Glomerular visceral epithelial cell (primary cell): Measurements from ENCODE around the gene NAV2.
"Not testable (repeated sequence)": the region's sequence is repeated elsewhere in the genome, so short reads cannot be mapped to it uniquely, and the experiment has no call there.

Source experiments
- DNase-seq: peaks from one replicate; pipeline ENCODE4 v3.0.0-alpha.2; 2016; ENCODE audit errors: extremely low spot score

The NAV2 gene

DNA sequence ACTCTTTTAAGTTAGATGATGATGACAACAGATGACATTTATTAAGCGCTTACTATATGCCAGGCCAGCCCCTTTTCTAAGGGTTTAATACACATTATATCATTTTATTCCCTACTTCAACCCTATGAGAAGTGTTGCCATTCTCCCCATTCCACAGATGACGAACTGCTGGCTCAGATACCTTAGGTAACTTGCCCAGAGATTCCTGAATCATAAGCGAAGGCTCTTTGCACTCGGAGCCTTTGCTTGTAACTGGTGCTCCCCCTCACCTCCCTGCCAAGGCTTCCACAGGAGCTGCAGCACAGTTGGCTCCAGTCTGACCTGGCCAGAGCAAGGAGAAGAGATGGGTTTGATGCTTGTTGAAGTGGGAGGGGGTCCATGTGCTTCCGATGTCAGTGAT, 404.7 kb downstream of the NAV2 start:
- DNase-seq: no peak

DNA sequence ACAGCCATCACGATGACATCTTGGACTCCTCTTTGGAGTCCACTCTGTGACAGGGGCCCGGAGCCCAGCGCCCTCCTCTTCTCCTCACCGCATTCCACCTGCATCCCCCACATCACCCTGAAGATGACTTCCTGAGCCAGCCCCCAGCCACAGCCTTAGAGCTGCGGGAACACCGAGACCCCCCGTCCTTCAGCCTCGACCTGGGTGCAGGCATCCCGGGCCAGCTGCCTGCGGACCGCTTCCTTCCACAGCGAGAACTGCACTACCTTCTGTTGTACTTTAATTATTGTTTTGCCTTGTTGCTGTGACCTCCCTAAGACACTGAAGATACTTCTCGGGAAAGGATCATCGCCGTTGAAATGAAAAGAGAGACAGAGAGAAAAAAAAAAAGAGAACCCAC, 405.6 kb downstream of the NAV2 start:
- no peak for DNase-seq

DNA sequence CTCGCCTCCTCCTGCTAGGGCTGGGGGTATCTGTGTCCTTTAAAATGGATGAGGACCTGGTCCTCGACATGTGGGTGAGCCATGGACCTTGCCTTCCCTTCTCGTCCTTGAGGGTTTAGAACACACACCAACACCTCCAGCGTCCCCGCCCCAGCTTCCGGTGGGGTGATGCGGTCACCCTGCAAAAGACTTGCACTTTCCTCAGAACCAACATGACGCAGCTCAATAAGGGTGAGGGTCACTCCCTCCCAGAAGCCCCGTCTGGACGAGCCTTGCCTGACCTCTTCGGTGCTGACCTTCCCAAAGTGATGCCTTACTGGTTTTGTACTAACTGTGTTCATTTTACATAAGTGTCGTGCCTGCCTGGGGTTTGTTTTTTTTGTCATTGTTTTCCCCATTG, 406.7 kb downstream of the NAV2 start:
- DNase-seq: no peak

DNA sequence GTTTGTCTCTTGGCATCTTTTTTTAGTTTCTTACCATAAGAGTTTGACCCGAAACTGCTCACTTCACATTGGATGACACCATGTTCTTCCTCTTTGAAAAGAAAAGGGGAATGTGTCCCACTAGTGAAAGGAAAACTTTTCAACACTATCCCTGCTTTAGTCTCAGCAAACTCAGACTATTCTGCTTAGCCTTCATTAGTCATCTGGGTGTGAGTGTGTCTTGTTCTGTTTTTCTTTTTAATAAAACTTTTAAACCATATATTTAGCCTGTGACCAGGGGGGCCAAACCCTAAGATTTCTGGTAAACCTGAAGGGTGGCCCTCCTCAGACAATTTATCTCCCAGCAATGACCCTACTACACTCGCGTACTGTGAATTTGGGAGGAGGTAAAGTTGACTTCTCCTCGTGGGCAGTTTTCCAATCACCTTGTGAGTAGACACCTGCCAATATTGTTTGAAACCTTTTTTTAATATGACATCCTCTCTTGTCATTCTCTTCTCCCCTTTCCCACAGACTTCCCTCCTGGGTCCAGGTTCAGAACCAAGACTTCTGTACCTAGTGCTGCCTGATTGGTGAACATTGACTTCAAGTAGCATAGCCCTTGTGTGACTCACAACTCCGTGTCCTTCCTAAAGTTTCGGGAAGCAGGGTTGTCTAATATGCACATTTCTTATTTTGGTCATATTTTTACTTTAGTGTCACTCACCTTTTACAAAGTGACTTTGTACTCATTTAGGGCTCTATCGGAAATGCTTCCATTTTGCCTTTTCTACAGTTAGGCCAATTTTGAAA, 407.7 kb downstream of the NAV2 start:
- DNase-seq: no peak

DNA sequence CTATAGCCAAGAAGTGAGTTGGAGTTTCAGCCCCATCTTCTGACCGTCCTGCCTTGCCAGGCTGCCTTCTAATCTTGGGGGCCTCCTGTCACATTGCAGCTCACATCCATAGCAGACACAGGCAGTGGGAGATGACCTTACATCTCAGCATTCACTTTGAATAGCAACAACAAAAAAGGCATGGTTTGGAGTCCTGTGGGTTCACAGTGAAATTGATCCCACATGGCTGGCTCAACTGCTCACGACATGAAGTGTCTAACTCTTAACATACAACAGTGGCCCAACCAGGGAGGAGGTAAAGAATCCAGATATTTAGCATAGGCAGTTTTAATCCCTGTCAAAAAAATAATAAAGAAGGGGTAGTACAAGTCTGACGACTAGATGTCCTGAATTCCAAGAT, 409.5 kb downstream of the NAV2 start:
- no peak for DNase-seq

DNA sequence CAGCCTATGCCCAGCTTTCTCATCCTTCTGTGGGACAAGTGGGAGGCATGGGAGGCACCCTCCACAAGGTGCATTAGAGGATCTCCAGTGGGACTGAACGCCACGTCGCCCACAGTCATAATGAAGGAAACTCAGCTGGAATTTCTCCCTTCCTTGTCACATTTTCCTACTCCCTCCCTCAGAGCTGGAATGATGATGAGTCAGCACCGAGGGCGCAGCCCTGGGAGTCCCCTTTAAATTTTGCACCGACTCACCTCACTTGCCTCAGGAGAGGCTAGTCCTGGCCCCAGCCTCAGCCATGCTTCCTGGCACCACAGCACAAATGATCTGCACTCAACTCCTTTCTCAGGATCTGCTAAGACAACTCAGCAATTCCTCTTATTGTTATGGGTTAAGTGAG, 413.3 kb downstream of the NAV2 start:
- DNase-seq: peak; percentile 67

DNA sequence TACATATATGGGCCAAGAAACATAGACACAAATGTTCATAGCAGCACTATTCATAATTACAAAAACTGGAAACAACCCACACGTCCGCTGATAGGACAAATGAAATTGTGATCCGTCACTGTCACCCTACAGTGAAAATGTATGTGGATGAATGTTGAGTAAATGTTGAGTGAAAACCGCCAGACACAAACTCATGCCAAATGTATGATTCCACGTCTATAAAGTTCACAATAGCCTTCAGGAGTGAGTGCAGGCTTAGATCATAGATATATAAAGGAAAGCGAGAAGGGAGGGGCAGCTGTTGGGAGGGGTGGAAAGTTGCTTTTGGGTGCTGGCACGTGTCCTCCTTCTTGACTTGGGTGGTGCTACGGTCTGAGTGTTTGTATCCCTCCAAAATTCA, 414.1 kb downstream of the NAV2 start:
- no peak for DNase-seq

DNA sequence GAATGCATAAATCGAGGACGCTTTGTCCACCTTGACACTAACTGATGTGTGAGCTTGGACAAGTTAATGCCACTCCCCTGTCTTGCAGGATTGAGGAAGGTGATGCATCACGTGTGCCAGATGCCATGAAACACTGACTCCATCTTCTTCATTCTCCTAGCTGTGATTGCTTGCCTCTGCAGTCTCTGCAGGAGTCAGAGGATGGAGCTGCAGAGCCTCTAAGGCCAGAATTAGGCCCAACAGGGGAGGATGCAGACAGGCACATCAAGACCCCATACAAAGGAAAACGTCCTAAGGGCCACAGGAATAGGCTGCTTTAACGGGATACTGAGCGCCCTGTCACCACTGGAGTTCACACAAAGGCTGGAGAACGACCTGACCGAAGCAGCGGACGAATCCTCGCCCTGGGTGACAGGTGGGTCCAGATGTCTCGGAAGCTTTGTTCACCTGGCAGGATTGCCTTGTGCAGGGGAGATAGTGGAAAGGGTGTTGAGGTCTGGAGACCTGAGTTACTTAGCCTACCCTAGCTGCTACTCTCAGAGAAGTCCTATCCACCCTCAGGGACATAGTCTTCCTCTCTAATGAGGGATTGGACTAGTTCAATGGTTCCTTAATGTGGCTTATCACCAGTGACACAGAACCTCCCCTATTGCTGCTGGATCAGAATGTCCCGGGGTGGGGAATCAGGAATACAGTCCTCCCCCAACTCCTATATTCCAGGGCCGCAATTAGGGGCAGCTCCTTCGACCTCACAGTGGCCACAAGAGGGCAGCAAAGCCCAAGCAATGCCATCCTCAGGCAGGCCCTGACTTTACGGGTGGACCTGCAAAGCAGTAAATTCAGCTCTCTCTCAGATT, 415.3 kb downstream of the NAV2 start:
- peak; percentile 65 for DNase-seq

DNA sequence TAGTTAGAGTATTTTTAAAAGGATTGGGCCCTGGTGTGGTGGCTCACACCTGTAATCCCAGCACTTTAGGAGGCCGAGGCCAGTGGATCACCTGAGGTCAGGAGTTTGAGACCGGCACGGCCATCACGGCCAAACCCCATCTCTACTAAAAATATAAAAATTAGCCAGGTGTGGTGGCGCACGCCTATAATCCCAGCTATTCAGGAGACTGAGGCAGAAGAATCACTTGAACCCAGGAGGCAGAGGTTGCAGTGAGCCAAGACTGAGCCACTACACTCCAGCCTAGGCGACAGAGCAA, 415.8 kb downstream of the NAV2 start:
- DNase-seq: not testable (repeated sequence)

DNA sequence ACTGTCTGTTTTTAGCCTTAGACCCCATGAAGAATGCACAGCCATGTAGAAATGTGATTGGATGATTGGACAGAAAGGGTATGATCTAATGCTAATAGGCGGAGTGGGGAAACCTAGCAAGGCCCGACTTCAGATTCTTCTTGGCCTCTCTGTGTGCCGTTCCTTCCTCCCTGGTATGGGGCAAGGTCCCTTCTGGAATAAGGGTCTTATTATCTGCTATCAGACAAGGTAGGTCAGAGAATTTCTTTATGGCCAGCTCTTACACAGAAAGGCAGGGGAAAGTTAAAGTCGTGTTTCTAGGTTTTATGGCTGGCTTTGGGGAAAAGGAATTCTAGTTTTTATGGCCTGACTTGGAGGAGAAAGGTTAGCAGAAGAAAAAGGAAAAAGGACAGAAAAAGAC, 417.0 kb downstream of the NAV2 start:
- DNase-seq: no peak

DNA sequence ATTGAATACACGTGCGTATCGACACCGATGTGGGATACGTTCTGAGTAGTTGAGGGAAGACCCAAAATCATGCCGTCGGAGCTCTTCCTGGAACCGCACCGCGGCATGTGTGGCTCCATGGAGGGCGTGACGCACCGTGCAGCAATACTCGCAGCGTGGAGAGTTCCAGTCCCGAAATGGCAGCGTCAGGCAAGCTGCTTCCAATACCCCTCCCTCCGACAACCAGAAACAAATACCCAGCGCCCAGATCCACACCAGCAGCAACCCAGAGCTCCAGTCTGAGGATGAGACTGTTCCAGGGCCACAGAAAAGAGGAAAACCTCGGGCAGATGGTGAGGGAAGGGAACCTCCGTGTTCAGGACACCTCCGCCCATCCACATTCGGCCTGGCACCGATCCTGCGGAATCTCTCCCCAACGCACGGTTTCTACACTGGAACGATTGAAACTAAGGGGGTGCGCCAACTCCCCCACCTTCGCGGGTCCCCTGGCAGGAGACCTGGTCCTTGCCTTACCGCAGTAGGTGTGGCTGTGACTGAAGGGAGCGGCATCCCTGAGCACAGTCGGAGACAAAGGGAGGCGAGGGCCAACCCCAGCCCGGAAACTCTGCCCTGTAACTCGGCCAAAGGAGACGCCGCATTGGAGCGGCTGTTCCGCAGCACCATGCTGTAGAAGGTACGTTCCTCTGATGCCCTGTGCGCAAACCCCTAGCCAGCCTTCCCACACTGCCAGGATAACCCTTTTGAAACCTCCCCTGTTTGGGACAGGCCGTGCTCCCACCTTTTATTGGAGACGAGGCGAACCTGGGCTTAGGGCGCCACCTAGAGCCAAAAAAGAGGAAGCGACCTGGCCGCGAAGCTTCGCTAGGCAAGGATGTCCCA, 419.4 kb downstream of the NAV2 start:
- peak; percentile 69 for DNase-seq

DNA sequence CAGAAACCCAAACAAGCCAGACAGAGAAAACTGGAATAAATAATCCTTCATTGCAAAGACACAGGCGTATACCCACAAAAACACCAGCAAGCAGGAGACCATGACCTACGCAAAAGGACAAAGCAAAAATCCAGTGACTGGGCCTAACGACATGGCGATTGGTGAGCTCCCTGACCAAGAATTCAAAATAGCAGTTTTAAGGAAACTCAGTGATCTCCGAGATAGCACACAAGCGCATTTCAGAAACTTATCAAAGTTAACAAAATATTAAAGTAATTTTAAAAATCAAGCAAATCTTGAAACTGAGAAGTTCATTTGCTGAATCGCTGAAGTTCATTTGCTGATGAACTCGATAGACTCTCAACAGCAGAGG, 420.0 kb downstream of the NAV2 start:
- no peak for DNase-seq

DNA sequence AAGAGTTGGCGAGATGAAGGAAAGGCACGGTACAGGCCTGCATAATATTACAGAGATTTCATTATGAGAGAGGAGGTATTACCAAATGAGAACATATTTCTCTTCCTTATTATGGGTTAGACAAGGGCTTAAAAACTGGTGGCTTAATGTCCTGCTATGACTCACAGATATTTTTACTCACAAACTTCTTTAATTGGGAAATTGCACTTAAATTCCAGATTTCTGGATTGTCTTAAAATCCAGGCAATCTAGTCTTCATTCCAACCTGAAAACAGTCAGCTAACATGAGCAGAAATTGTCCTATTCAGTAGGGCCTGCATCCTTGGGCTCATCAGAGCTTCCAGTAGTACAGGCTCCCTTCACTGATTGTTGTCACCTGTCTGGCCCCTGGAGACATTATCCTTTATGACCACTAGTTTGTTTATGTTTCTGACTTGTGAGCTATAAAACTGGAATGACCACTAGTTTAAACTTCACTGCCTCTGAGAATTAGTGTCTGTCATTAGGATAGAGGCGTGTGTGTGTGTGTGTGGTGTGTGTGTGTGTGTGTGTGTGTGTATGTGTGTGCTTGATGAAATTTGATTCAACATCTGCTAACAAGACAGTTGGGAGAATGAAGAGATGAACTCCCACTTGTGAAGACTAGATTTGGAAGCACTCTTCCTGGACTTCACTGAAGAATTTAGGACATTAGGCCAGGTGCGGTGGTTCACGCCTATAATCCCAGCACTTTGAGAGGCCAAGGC, 422.5 kb downstream of the NAV2 start:
- no peak for DNase-seq

DNA sequence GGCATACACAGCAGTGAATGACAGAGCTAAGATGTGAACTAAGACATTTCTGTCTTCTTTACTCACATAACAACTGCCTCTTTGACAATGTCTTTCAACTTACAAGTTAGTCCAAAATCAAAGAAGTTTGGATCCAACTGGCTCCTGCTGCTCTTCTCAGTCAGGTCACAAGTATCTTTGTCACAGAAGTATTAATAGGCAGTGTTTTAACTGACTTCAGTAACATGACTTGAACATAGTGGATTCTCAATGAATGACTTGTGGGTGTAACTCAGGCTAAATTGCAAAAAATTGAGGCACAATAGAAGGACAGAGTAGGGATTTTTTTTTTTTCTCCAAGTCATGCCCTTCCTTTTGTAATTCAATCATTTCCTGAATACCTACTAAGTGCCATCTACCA, 425.0 kb downstream of the NAV2 start:
- DNase-seq: no peak

DNA sequence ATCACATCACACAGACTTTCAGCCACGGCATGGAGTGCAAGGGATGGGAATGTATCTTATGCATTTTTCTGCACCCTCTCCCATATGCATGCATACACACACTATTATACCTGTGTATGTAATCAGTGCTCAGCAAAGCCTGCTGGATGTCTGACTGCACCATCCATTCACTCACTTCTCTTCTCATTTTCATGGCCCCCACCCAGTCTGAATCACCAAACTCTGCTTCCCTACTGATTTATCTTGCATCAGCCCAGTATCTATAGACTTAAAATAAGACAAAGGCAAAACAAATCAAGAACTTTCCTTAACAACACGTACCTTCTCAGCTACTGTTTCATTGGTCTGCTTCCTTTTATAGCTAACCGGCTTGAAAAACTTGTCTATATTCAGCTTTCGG, 426.1 kb downstream of the NAV2 start:
- DNase-seq: no peak

DNA sequence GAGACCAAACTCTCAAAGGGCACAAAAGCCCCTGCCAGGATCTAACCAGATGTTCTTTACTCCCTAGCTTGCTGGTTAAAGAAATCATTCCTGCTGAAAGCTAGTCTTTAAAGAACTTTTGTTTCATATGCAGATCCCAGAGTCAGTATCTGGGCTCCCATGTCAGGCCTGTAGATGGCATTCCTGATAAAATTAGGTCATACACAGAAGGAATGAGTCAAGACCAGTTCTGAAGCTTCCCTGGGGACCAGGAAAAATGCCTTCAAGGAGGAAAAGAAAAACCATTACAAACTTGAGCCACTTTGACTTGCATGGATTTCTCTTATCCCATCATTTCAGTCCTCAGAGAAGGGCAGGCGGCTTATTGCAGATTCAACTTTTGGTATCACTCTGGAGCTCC, 441.7 kb downstream of the NAV2 start:
- DNase-seq: no peak

DNA sequence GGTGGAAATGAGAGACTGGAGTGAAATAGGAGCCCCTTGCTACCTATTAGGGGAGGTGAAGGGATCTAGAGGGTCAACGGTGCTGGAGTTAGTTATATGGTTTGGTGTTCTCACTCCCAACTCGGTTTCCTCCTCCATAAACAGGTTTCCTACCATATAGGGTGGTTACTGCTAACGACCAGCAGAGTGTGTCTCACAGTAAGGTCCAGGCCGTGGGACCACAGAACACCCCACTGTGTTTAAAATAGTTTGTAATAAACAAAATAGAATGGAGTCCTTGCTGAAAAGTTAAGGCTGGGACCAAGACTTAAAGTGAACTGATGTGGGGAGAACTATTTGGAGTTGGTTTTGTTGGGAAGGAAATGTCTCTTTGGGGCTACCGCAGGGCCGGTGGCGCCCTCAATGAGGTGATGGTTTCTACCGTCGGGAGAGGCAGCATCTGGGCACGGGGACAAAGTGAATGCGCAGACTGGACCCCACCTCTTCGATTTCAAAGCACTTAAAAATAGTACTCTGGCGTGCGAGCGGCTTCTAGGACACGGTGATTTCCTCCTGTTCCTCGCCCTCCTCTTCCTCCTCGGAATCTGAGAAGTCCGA, 443.1 kb downstream of the NAV2 start:
- no peak for DNase-seq

DNA sequence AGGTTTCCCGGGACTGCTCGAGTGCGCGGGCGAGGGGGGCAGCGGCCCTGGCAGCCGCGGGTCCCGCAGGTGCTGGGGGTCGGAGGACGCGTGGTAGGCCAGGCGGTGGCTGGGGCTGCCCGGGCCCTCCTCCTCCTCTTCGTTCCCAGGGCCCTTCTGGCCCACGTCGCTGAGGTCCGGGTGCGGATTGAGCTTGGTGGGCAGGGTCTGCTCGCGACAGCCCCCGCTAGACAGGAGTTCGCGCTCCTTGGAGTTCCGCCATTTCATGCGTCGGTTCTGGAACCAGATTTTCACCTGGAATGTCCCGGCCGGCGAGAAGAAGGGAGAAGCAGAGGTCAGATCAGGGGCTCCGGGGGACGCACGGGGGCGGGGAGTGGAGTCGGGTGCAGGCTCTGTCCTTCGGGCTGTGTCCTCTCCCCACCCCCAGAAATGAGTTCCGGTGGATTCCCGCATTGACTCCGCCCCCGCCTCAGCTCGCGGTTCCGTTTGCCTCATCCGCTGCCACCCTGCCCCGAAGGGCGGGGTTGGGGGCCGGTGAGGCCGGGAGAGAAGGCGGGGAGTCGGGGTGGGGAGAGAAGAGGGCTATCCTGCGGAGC, 443.7 kb downstream of the NAV2 start:
- DNase-seq: no peak

DNA sequence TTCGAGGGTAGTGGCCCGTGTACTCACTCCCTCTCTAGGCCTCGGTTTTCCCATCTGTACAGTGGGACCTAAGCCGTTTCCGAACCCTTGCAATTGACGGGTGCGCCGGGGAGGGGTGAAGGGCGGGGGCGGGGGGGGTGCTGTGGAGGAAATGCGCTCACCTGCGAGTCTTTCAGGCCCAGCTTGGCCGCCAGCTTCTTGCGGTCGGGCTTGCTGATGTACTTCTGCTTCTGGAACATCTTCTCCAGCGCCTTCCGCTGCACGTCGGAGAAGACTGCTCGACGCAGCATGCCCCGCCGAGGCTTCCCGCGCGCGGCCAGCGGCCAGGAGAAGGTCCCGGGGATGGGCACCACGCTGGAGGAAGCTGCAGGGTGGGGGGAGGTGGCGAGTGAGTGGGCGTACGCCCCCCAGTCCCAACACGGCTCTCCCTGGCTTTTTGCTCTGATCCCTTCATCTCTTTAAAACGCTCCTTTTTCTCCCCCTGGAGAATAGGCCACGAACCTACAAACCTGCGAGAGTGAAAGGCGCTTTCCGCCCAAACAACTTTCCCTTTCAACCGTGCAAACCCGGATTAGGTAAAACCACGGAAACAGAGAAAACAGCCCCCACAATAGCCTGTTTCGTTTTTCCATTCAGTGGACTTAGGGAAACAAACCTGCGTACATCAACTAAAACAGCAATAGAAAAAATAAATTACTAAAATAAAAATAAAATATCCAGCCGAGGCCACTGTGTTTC, 444.4 kb downstream of the NAV2 start:
- DNase-seq: no peak

DNA sequence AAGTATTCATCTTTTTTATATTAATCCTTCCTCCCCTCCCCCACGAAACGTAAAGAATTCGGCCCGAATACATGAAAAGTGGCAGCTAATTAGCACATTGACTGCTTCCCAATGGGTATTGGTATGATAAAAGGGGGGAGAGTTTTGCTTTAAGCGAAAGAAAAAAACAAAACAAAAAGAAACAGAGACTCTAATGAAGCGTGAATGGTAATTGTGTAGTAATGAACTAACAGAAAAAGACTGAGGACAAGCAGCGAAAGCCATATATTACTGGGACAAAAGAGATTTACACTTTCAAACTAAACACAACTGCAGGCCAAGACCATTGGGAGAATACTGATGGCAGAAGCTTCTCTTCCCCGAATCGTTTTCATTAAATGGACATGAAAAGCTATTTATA, 445.1 kb downstream of the NAV2 start:
- no peak for DNase-seq
